ENCODE results near the gene NRM.

- TF ChIP-seq POLR2A (IDR thresholded peaks at IDR 0.05; ENCODE audit: low read depth, low read length) (peak; percentile 97), TAF1 (IDR thresholded peaks at IDR 0.05; ENCODE audit: low read depth, low read length) (peak; percentile 96)
Measured at GRCh38 chr6:30717129-30717844, 26.5 kb upstream of the NRM start, which contains the start of gene MDC1.
